GM12878 (cell line): Measurements from ENCODE around the gene PON3. TPM values are rescaled to one million over a fixed set of nuclear protein-coding genes. Genes with fewer than 3 reads are reported as not detected.

Source experiments
- ATAC-seq: fragments of 200-7000 bp; cut with Tn5 transposase; 3 replicates; pipeline ENCODE4 v1.9.1; 2020; ENCODE audit warnings: mild to moderate bottlenecking, moderate library complexity
- BruUV-seq: library from RNA; stranded (reverse); fragments of 400-500 nt; replicated peaks from 2 replicates; lab custom pipeline; 2021; lab: Mats Ljungman, UMichigan
- CTCF ChIA-PET: fragments of 300-600 bp; sonication (Branson Sonifier 250); formaldehyde crosslinking; extraction: SDS; loops from one replicate; lab custom pipeline; 2021; ENCODE audit warnings: inconsistent platforms; lab: Yijun Ruan, JAX
- POLR2A ChIA-PET: fragments of 350-600 bp; formaldehyde crosslinking; extraction: SDS; loops from one replicate; lab custom pipeline; 2021; ENCODE audit warnings: inconsistent platforms; lab: Charles Lee
- RAD21 ChIA-PET: fragments of 300-600 bp; sonication (Branson Sonifier 250); formaldehyde crosslinking; loops from one replicate; lab custom pipeline; 2023; ENCODE audit warnings: antibody characterized with exemption; ENCODE audit not compliant: unreplicated experiment; lab: Charles Lee
- SMC1A ChIA-PET: fragments of 300-600 bp; sonication (Branson Sonifier 250); formaldehyde crosslinking; loops from one replicate; lab custom pipeline; 2023; ENCODE audit not compliant: unreplicated experiment, uncharacterized antibody; lab: Charles Lee
- DNase-seq: peaks from one replicate; pipeline ENCODE4 v3.0.0-alpha.2; 2011; ENCODE audit warnings: low read depth, low spot score
- FAIRE-seq: peaks from 3 replicates; lab custom pipeline; 2011; peaks lifted over from hg19 to GRCh38; lab: Jason Lieb, UNC
- H2AFZ ChIP-seq: 2 replicates; pipeline ENCODE4 v1.6.0; 2011; ENCODE audit warnings: low read depth, low read length, control low read depth; ENCODE audit not compliant: control insufficient read depth
- H3K27ac ChIP-seq: 2 replicates; pipeline ENCODE4 v1.5.1; 2011; ENCODE audit warnings: control low read depth; ENCODE audit not compliant: control insufficient read depth, insufficient read depth
- H3K27me3 ChIP-seq, 2 experiments: replicated peaks in 1 of 2; 2 replicates each; pipeline versions ENCODE4 v1.6.0 to v1.6.1; 2011; ENCODE audit warnings: low read length in 1 of 2; ENCODE audit not compliant: control insufficient read depth in 2 of 2, insufficient read depth in 2 of 2
- H3K36me3 ChIP-seq, 2 experiments: 2 replicates each; pipeline ENCODE4 v1.5.1; 2011; ENCODE audit warnings: low read length in 1 of 2; ENCODE audit not compliant: control insufficient read depth in 2 of 2, insufficient read depth in 2 of 2
- H3K4me1 ChIP-seq: 2 replicates; pipeline ENCODE4 v1.6.1; 2011; ENCODE audit warnings: mild to moderate bottlenecking, low read length, moderate library complexity, mixed read lengths; ENCODE audit not compliant: control insufficient read depth, insufficient read depth
- H3K4me2 ChIP-seq: 2 replicates; pipeline ENCODE4 v1.6.0; 2011; ENCODE audit warnings: control low read depth; ENCODE audit not compliant: control insufficient read depth, insufficient read depth
- H3K4me3 ChIP-seq: fragments of 200-600 bp; sonication (generic); 2 replicates; pipeline ENCODE4 v1.5.1; 2016
- H3K79me2 ChIP-seq: 2 replicates; pipeline ENCODE4 v1.6.0; 2011; ENCODE audit warnings: low read length; ENCODE audit not compliant: control insufficient read depth, insufficient read depth
- H3K9ac ChIP-seq: 2 replicates; pipeline ENCODE4 v1.8.0; 2011; ENCODE audit warnings: low read length, control low read depth, mixed read lengths; ENCODE audit not compliant: control insufficient read depth, insufficient read depth
- H3K9me3 ChIP-seq: replicated peaks from 3 replicates; pipeline ENCODE4 v1.5.1; 2011; ENCODE audit warnings: mild to moderate bottlenecking, low read length; ENCODE audit not compliant: control insufficient read depth, insufficient read depth
- H4K20me1 ChIP-seq: 2 replicates; pipeline ENCODE4 v1.6.0; 2011; ENCODE audit not compliant: control insufficient read depth, insufficient read depth
- EED ChIP-seq: sonication (generic); IDR thresholded peaks from 2 replicates; pipeline ENCODE4 v1.6.1; 2016; ENCODE audit warnings: antibody characterized with exemption, low read depth
- MLLT1 ChIP-seq: fragments of 450-650 bp; IDR thresholded peaks from 2 replicates; pipeline ENCODE4 v1.6.1; 2016; ENCODE audit warnings: mild to moderate bottlenecking
- NBN ChIP-seq: fragments of 450-650 bp; IDR thresholded peaks from 2 replicates; pipeline ENCODE4 v1.6.1; 2016
- NFIC ChIP-seq: IDR thresholded peaks from 2 replicates; pipeline ENCODE4 v1.6.1; 2012; ENCODE audit warnings: low read depth, mild to moderate bottlenecking, inconsistent platforms, low read length, moderate library complexity
- TCF7 ChIP-seq: IDR thresholded peaks from 2 replicates; pipeline ENCODE4 v1.6.1; 2014; ENCODE audit warnings: antibody characterized with exemption, borderline replicate concordance
- ZBTB33 ChIP-seq: fragments of 450-650 bp; IDR thresholded peaks from 2 replicates; pipeline ENCODE4 v1.6.1; 2017; ENCODE audit warnings: mild to moderate bottlenecking
- ZNF592 ChIP-seq: fragments of 450-650 bp; IDR thresholded peaks from 2 replicates; pipeline ENCODE4 v1.6.1; 2017; ENCODE audit warnings: mild to moderate bottlenecking, moderate library complexity
- WGBS: methylation state at CpG from one replicate; pipeline ENCODE4 v1.1.6; 2016; ENCODE audit warnings: low lambda C conversion rate; ENCODE audit not compliant: insufficient replicate concordance, insufficient coverage; ENCODE audit errors: missing lambda C conversion rate; 5-methylcytosine and 5-hydroxymethylcytosine counted together
- in situ Hi-C: fragments of 300-500 bp; cut with MboI; formaldehyde crosslinking; loops from 9 replicates; pipeline ENCODE4 v1.14.3; 2018; ENCODE audit warnings: mixed read lengths
- intact Hi-C: fragments of 100-400 bp; cut with micrococcal nuclease; formaldehyde crosslinking; loops from one replicate; pipeline ENCODE4 v1.14.2; 2022; ENCODE audit not compliant: unreplicated experiment
- polyA plus RNA-seq, 11 experiments: library from polyadenylated mRNA; depleted of rRNA in 4 of 11; unstranded in 6 of 11; stranded (reverse) in 5 of 11; fragments of >200 nt; fragmentation: Nextera tagmentation in 4 of 11; fragmentation: Illumina TruSeq in 1 of 11; extraction: Ambion mirVana in 4 of 11; extraction: Trizol in 1 of 11; gene quantifications; 1 replicate in 1 of 11; 2 replicates in 10 of 11; pipeline versions ENCODE4 v1.2.1 to v1.2.3, GENCODE V29; 2011 to 2016; ENCODE audit warnings: inconsistent platforms in 2 of 11, missing spikeins in 2 of 11, low read depth in 1 of 11
- total RNA-seq, 4 experiments: library from RNA; depleted of rRNA in 3 of 4; stranded (reverse); fragments of >200 nt in 3 of 4; fragmentation: Illumina TruSeq in 1 of 4; extraction: Trizol in 1 of 4; gene quantifications; 2 replicates each; pipeline versions ENCODE4 v1.2.1 to v1.2.3, GENCODE V29; 2013 to 2021

PON3 gene
- total and polyA plus RNA-seq, 10 of the 15 experiments (the other 5 are each of a cell fraction or from before 2014, with no cell fraction given): 0.45 to 2.0 (median 0.91) TPM

DNA sequence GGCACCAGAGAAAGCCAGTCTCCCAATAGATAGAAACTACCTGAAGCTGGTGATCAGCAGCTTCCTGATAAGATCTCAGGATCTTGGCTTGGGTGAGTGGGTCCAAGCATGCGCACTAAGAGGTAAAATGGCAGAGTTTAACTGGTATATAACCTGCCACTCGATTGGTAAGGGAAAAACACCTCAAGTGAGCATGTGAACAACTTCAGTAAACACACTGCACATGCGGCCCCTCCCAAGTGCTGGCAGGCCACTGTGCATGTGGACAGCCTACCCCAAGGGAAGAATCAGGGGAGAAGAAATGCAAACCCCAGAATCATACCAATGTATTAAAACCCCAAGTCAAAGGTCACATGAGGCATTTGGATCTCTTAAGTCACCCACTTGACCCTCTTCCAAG is 54.1 kb downstream of the PON3 start:
- ChIA-PET CTCF (interaction anchor here (1.0 kb wide), 1 partner anchor 10 kb away, joined by 3 read pairs; no protein-coding TSS in a partner anchor), POLR2A (no interaction called here), SMC1A (interaction anchor here (1.1 to 1.2 kb wide), 2 partner anchors 10 to 30 kb away, joined by 3 read pairs; no protein-coding TSS in a partner anchor)
- no peaks in the 10 kb centered on the region for H3K79me2 ChIP-seq
- no TSS peak for BruUV-seq
- no peaks in the 10 kb centered on the region for H3K9me3 ChIP-seq
- H3K27me3 ChIP-seq: no peaks in the 10 kb centered on the region; a peak in 2 of 4 replicates
- WGBS: 17% methylated on average over 3 of the region's 3 CpGs
- ATAC-seq: no peak
- no peak for TF ChIP-seq MLLT1
- no peak for TF ChIP-seq ZBTB33
- TF ChIP-seq NBN: no peak
- no peak for TF ChIP-seq EED
- no peak for TF ChIP-seq ZNF592
- no peak for TF ChIP-seq TCF7
- no peak for TF ChIP-seq NFIC
- TF ChIP-seq, all 136 proteins: peak for 0
- in situ Hi-C loops (no loop called here), intact Hi-C loops (no loop called here)
- H3K27ac ChIP-seq: no peak overlapping the region
- H3K9ac ChIP-seq: no peak overlapping the region
- H3K4me3 ChIP-seq: no peak overlapping the region
- no peak overlapping the region for H3K4me2 ChIP-seq
- DNase-seq (no peak), FAIRE-seq (no peak)
- H3K36me3 ChIP-seq: no peaks in the 10 kb centered on the region; a peak in 1 of 4 replicates
- no peak overlapping the region for H2AFZ ChIP-seq
- no peaks in the 10 kb centered on the region for H4K20me1 ChIP-seq
- RAD21 ChIA-PET: no interaction called here
- no peaks in the 10 kb centered on the region for H3K4me1 ChIP-seq
